Fibroblast of villous mesenchyme (primary cell): Measurements from ENCODE around the gene CFAP206. TPM values are rescaled to one million over a fixed set of nuclear protein-coding genes. Genes with fewer than 3 reads are reported as not detected.

Source experiments
- DNase-seq: peaks from one replicate; pipeline ENCODE4 v3.0.0-alpha.2; 2010; ENCODE audit warnings: low read depth
- H3K4me3 ChIP-seq: 2 replicates; pipeline ENCODE4 v1.5.1; 2011; ENCODE audit warnings: low read depth, mild to moderate bottlenecking, low read length
- total RNA-seq: library from RNA; depleted of rRNA; stranded (reverse); fragments of >200 nt; gene quantifications from 2 replicates; pipeline ENCODE4 v1.2.3, GENCODE V29; 2012
- TF ChIP-seq, protein P1 (sequence below): IDR thresholded peaks from 2 replicates; pipeline ENCODE4 v1.5.1; 2012; ENCODE audit warnings: low read depth, mild to moderate bottlenecking, low read length; ENCODE audit not compliant: insufficient read depth

Gene CFAP206
- total RNA-seq, 1 donor, result 0.86 TPM

DNA sequence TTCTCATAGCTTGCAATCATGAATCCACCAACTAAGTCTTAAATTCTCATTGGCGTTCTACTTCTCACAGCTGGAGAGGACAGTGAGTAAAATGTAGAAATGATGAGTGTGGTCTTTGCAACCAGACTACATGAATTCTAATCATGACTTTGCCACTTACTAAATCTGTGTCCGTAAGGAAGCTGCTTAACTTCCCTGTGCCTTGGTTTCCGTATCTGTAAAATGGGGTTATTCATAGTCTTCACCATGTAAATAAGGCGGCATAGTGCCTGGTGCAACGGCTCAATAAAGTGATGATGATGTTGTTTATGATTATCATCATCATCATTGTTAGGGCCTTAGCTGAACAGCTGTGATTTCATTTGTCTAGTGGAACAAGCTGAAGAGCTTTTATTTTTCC is 12.6 kb downstream of the CFAP206 start:
- TF ChIP-seq, protein P1, sequence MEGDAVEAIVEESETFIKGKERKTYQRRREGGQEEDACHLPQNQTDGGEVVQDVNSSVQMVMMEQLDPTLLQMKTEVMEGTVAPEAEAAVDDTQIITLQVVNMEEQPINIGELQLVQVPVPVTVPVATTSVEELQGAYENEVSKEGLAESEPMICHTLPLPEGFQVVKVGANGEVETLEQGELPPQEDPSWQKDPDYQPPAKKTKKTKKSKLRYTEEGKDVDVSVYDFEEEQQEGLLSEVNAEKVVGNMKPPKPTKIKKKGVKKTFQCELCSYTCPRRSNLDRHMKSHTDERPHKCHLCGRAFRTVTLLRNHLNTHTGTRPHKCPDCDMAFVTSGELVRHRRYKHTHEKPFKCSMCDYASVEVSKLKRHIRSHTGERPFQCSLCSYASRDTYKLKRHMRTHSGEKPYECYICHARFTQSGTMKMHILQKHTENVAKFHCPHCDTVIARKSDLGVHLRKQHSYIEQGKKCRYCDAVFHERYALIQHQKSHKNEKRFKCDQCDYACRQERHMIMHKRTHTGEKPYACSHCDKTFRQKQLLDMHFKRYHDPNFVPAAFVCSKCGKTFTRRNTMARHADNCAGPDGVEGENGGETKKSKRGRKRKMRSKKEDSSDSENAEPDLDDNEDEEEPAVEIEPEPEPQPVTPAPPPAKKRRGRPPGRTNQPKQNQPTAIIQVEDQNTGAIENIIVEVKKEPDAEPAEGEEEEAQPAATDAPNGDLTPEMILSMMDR, result no peak
- DNase-seq, result no peak
- no peak overlapping the region for H3K4me3 ChIP-seq

- TF ChIP-seq, protein P1, result no peak
- DNase-seq, result no peak
- no peak overlapping the region for H3K4me3 ChIP-seq
Observed at GRCh38 chr6:87421576-87421975, 13.8 kb downstream of the CFAP206 start.

DNA sequence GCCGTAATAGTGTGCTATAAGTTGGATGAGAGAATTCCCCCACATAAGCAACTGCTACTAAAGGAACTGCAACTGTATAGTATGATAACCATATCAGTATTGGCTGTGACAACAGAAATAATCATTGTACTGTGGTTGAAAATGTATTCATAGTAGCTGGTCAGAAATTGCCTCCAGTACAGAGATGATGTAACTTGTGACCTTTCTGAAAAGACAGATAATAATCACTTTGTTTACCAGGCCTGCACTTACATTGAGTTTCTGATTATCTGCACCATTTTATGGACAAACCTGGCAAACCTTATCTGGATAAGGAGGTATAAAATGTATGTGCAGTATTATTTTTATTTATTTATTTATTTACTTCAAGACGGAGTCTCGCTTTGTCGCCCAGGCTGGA is 19.0 kb downstream of the CFAP206 start:
- TF ChIP-seq, protein P1, result no peak
- no peak for DNase-seq
- H3K4me3 ChIP-seq, result no peak overlapping the region

GRCh38 chr6:87430499-87430898 is 22.7 kb downstream of the CFAP206 start:
- H3K4me3 ChIP-seq, result no peak overlapping the region
- no peak for DNase-seq
- TF ChIP-seq, protein P1, result no peak

- TF ChIP-seq, protein P1, result no peak
- peak; percentile 1 for DNase-seq
Observed at GRCh38 chr6:87431263-87431662, 23.5 kb downstream of the CFAP206 start.

DNA sequence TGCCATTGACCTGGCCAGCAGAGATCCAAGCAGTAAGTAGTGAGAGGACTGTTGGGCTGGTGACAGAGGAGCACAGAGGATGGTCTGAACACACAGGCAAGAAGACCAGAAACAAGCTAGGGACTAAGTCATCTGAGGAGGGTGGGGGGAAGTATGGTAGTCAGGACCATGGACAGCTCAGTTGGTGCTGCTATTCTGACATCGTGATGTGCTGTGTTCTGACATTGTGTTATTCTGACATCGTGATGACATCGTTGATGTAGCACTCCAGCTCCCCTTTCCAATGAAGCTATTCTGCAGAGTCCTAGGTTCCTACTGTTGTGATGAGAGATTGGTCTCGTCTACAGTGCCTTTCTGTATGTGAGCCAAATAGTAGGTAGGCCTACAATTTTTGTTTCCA is 28.7 kb downstream of the CFAP206 start:
- DNase-seq, result peak; percentile 73
- H3K4me3 ChIP-seq, result no peak overlapping the region
- TF ChIP-seq, protein P1, result no peak

More at GRCh38 chr6:87431263-87431662, 23.5 kb downstream of the CFAP206 start:
- no peak overlapping the region for H3K4me3 ChIP-seq

DNA sequence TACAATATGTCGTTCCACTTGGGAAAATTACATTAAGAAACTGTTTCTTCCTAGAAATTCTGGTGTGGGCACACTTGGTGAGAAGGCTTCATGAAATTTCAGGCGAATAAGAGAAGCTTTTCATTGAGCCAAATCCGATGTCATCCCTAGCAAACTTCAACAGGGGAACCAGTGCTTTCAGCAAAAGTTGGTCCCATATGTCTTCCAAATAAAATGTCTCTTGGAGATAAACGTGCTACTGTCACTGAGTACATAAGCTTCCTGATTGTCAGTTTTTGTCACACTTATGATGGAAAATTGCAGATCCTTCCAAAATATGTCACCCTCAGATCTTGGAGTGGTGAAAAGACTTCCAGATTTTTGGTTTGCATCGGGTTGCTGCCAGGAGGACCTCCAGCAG is 33.9 kb downstream of the CFAP206 start:
- DNase-seq, result no peak
- TF ChIP-seq, protein P1, result no peak
- no peak overlapping the region for H3K4me3 ChIP-seq
